Natural killer cell treated with Interleukin-12 subunit alpha and Interleukin-12 subunit beta and Interleukin-15 and Interleukin-18, amount 100 ng/mL, for 72 hours (primary cell): ENCODE measurements around the gene AP2B1. TPM values are rescaled to one million over a fixed set of nuclear protein-coding genes. Genes with fewer than 3 reads are reported as not detected.

Experiments used
- ATAC-seq, 2 donors: fragments of 150-1000 bp; cut with Tn5 transposase in 1 of 2; sonication (Bioruptor Pico), chemical (Tn5 transposase) in 1 of 2; 2 replicates each; pipeline ENCODE4 v1.10.0; 2021
- DNase-seq: peaks from one replicate; pipeline ENCODE4 v3.0.0; 2022; ENCODE audit warnings: low spot score
- H3K27ac Mint-ChIP-seq, 2 donors: 1 replicate in 1 of 2; 2 replicates in 1 of 2; pipeline ENCODE4 v1.8.0; 2022; ENCODE audit warnings: mixed read lengths in 2 of 2, mild to moderate bottlenecking in 1 of 2, moderate library complexity in 1 of 2
- H3K27me3 Mint-ChIP-seq, 2 donors: 1 replicate in 1 of 2; 2 replicates in 1 of 2; pipeline ENCODE4 v1.8.0; 2022; ENCODE audit warnings: mixed read lengths in 2 of 2
- H3K36me3 Mint-ChIP-seq: one replicate; pipeline ENCODE4 v1.8.0; 2022; ENCODE audit warnings: mixed read lengths
- H3K4me1 Mint-ChIP-seq, 2 donors: 1 replicate in 1 of 2; 2 replicates in 1 of 2; pipeline ENCODE4 v1.8.0; 2022; ENCODE audit warnings: low read depth in 2 of 2, mixed read lengths in 2 of 2, mild to moderate bottlenecking in 1 of 2
- H3K4me3 Mint-ChIP-seq: one replicate; pipeline ENCODE4 v1.8.0; 2022; ENCODE audit warnings: mixed read lengths
- H3K9me3 Mint-ChIP-seq: 2 replicates; pipeline ENCODE4 v1.8.0; 2022; ENCODE audit warnings: mixed read lengths
- total RNA-seq, 2 donors: library from RNA; stranded (reverse); gene quantifications; one replicate each; pipeline ENCODE4 v1.2.3, GENCODE V29; 2022

AP2B1 gene
- total RNA-seq, 2 donors from 2014 or later = 158 to 171 TPM

DNA sequence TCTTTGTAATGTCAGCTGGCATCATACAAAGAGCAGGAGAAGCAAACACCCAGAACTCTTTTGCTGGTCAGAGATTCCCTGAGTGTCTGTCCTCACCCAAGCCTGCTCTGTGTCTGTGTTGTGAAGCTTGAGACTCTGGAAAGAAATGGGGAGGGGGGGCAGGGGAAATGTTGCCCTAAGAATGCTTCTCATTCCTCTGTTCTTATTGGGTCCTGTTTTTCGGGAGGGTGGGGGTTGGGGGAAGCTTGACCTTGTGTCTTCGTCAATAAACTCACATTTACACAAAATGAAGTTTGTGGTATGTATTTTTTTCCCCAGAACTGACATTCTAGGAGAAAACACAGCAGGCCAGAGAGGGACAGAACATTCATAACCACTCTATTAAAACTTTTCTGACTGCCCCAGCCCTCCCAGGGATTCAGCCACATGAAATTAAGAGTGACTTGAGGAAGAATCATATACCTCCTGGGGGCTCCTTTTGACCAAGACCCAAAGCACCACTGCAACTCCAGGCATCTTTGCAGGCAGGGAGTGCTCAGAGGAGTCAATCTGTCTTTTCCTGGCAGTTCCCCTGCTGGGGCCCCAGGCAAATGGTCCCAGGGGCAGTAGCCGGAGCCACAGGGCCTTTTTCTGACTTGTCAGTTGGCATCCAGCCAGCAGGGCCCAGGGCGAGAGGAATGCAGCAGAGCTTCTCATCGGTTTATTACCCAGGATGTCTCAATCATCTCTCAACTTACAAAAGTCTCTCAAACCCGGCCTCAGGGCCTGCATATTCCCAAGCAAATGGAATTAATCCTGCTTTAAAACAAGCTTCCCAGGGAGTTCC lies 139.2 kb downstream of the AP2B1 start:
- H3K36me3 Mint-ChIP-seq = peaks cover 30% of the 10 kb centered on the region
- no peak for DNase-seq
- ATAC-seq = no peak
- no peaks in the 10 kb centered on the region for H3K9me3 Mint-ChIP-seq
- no peak overlapping the region for H3K27ac Mint-ChIP-seq
- H3K4me3 Mint-ChIP-seq = no peak overlapping the region
- no peaks in the 10 kb centered on the region for H3K27me3 Mint-ChIP-seq
- H3K4me1 Mint-ChIP-seq = peaks cover 11% of the 10 kb centered on the region in 2 donors

DNA sequence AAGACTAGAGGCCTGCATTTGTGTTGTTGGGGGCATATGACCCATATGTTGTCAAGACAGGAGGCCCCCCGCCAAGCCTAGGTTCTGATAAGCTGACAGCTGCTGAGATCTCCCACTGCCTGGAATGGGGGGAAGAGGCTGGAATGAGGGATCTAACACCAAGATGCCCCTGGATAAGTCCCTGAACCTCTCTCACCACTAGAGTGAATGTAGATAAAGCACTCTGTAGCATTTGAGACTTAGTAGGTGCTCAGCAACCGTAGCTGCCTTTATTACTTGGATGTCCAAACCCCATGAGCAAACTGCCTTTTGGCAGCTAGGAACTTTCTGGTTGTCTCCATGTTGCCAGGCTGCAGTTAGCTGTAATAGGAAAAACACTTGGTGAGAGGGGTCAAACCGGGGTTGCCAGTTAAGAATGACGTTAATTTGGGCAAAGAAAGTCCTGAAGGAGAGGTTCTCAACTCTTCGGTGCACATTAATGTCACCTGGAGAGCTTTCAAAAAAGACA lies 139.9 kb downstream of the AP2B1 start:
- no peaks in the 10 kb centered on the region for H3K9me3 Mint-ChIP-seq
- no peak for ATAC-seq
- peaks cover 30% of the 10 kb centered on the region for H3K36me3 Mint-ChIP-seq
- H3K4me3 Mint-ChIP-seq = no peak overlapping the region
- H3K27ac Mint-ChIP-seq = no peak overlapping the region
- H3K27me3 Mint-ChIP-seq = no peaks in the 10 kb centered on the region
- no peak for DNase-seq
- peaks cover 11% of the 10 kb centered on the region in 2 donors for H3K4me1 Mint-ChIP-seq

DNA sequence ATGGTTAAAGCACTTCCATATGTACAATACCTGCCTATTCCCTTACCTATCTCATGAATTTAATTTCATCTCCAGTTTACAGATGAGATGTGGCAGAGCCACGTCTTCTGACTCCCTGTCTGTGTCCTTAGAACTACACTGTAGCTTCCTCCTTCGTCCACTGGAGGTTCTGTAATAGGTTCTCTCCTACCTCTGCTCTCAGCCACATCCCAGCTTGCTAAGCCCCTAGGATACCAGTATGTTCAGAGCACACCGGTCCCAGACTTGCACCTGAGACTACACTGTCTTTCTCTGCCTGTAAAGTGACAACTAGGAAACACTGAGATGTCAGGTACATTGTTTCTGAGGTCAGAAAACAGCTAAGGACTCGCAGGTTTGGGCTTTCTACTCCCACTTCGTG lies 140.5 kb downstream of the AP2B1 start:
- DNase-seq (no peak), ATAC-seq (no peak)
- no peak overlapping the region for H3K4me3 Mint-ChIP-seq
- H3K27me3 Mint-ChIP-seq = no peaks in the 10 kb centered on the region
- H3K27ac Mint-ChIP-seq = no peak overlapping the region
- peaks cover 30% of the 10 kb centered on the region for H3K36me3 Mint-ChIP-seq
- no peaks in the 10 kb centered on the region for H3K9me3 Mint-ChIP-seq
- peaks cover 11% of the 10 kb centered on the region in 2 donors for H3K4me1 Mint-ChIP-seq

DNA sequence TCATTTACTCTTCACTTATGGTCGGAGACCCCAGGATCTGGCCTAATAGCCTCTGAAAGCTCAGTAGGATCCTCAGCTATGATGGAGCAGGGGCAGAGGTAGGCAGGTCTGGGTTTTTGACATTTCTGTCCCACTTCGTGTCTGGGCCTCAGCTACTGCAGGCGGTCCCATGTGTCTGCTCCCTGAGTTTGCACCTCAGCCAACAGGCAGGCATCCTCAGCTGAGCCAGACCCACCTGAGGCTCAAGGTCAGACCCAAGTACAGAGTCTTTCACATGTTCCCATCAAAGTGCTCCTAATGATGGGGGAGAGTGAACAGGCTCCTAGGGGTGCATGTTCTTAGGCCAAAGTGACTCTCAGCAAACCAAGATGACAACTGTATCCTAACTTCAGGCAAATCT lies 141.4 kb downstream of the AP2B1 start:
- H3K9me3 Mint-ChIP-seq = no peaks in the 10 kb centered on the region
- peaks cover 11% of the 10 kb centered on the region in 2 donors for H3K4me1 Mint-ChIP-seq
- H3K36me3 Mint-ChIP-seq = peaks cover 22% of the 10 kb centered on the region
- H3K4me3 Mint-ChIP-seq = no peak overlapping the region
- no peaks in the 10 kb centered on the region for H3K27me3 Mint-ChIP-seq
- DNase-seq (no peak), ATAC-seq (no peak)
- H3K27ac Mint-ChIP-seq = no peak overlapping the region

- no peak for ATAC-seq
- Mint-ChIP-seq H3K36me3 (peaks cover 13% of the 10 kb centered on the region), H3K27ac (no peak overlapping the region), H3K9me3 (no peaks in the 10 kb centered on the region), H3K4me1 (peaks cover 11% of the 10 kb centered on the region in 2 donors), H3K27me3 (no peaks in the 10 kb centered on the region), H3K4me3 (no peak overlapping the region)
- DNase-seq = no peak
Observed at GRCh38 chr17:35729405-35729833, 142.3 kb downstream of the AP2B1 start.

DNA sequence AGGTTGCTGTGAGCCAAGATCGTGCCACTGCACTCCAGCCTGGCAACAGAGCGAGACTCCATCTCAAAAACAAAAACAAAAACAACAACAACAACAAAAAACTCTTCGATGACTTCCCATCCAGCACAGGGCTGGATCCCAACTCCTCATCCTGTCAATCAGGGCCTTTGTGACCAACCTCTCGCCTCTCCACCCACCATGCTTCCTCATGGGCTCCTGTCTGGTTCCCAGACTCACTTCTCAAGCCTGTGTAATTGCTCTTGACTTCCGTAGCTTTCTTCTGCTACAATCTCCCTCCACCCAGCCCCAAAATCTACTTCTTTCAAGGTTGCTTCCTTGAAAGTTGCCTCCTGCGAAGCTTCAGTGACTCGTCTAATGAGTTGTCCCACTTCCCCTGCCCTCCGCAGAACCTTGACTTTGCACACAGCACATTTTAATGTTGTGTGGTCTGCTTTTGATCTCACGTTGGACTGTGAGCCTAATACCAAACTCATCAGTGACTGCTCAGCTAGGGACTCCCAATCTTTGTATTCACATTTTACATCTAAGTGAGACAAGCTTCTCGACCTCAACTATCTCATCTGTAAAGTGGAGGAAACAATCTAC lies 143.4 kb downstream of the AP2B1 start:
- peak overlapping the region; percentile 53 for H3K4me3 Mint-ChIP-seq
- DNase-seq = no peak
- H3K9me3 Mint-ChIP-seq = no peaks in the 10 kb centered on the region
- ATAC-seq = no peak
- peaks cover 11% of the 10 kb centered on the region in 2 donors for H3K4me1 Mint-ChIP-seq
- H3K27ac Mint-ChIP-seq = peak overlapping the region in 1 of 2 donors; percentile 72
- H3K36me3 Mint-ChIP-seq = peaks cover 3% of the 10 kb centered on the region
- no peaks in the 10 kb centered on the region for H3K27me3 Mint-ChIP-seq

GRCh38 chr17:35731239-35731916 lies 144.3 kb downstream of the AP2B1 start, which contains the start of gene RASL10B:
Gene RASL10B, plus strand, starts transcription at chr17:35731639. Its CDS starts 3,546 bp downstream, at chr17:35735185.
- no peaks in the 10 kb centered on the region for H3K27me3 Mint-ChIP-seq
- peaks cover 11% of the 10 kb centered on the region in 2 donors for H3K4me1 Mint-ChIP-seq
- peak; percentile 45 to 48 for ATAC-seq
- DNase-seq = no peak
- H3K9me3 Mint-ChIP-seq = no peaks in the 10 kb centered on the region
- peak within 1 kb of the TSS; percentile 53 for H3K4me3 Mint-ChIP-seq
- H3K27ac Mint-ChIP-seq = peak within 1 kb of the TSS in 1 of 2 donors; percentile 72
- H3K36me3 Mint-ChIP-seq = no peaks in the 10 kb centered on the region

DNA sequence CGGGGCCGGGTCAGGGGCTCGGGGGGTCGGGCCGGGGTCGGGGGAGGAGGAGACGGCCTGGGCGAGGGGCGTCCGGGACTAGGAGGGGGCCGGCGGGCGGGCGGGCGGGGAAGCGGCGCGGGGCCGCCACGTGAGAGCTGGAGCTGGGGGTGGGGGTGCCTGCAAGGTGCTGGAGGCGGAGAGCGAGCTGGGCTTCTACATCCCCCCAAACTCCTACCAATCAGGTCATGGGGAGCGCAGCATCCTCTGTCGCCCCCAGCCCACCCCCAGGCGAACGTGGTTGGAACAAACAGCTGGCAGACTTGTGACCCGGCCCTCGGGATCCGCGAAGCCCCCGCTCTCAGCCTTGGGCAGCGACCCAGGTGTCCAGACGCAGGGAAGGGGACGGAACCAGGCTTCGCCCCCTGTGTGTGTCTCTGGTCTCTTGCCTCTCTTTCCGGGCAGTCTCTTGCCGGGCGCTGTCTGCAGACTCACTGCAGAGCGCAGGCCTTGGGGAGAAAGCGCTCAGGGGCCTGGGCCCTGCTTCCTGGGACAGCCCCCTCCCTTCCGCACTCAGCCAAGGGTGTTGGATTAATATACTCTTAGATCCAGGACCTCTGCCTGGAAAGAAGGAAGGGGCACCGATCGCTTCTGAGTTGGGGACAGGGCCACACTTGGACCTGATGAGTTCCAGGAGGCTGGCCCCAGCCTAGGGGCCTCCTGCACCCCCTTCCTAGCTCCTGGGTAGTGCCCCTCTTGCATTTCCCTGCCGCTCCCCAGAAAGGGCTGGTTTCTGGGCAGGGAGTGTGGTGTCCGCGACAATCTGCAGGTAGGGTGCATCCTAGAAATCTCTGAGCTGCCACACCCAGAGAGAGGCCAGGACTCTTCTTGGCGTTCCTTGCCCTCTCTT lies 145.0 kb downstream of the AP2B1 start:
- Mint-ChIP-seq H3K4me1 (peaks cover 11% of the 10 kb centered on the region in 2 donors), H3K9me3 (no peaks in the 10 kb centered on the region), H3K27me3 (no peaks in the 10 kb centered on the region), H3K36me3 (no peaks in the 10 kb centered on the region), H3K27ac (no peak overlapping the region), H3K4me3 (peak overlapping the region; percentile 39)
- DNase-seq = no peak
- no peak for ATAC-seq

DNA sequence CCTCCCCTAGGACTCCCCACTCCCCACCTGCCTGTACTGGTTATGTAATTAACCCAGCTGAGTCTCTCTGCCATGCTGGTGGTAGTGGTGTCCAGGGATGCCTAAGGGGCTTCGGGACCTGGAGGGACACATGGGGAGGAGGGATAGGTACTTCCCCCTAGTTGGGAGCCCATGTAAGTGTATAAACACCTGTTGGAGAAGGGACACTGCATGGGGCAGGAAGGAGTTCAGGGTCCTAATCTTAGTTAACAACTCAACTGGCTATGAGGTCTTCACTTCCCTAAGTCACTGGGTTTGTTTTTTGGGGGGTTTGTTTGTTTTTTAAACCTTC lies 145.6 kb downstream of the AP2B1 start:
- H3K9me3 Mint-ChIP-seq = no peaks in the 10 kb centered on the region
- peak overlapping the region; percentile 39 for H3K4me3 Mint-ChIP-seq
- no peaks in the 10 kb centered on the region for H3K27me3 Mint-ChIP-seq
- H3K36me3 Mint-ChIP-seq = no peaks in the 10 kb centered on the region
- ATAC-seq (no peak), DNase-seq (no peak)
- peaks cover 11% of the 10 kb centered on the region in 2 donors for H3K4me1 Mint-ChIP-seq
- no peak overlapping the region for H3K27ac Mint-ChIP-seq

DNA sequence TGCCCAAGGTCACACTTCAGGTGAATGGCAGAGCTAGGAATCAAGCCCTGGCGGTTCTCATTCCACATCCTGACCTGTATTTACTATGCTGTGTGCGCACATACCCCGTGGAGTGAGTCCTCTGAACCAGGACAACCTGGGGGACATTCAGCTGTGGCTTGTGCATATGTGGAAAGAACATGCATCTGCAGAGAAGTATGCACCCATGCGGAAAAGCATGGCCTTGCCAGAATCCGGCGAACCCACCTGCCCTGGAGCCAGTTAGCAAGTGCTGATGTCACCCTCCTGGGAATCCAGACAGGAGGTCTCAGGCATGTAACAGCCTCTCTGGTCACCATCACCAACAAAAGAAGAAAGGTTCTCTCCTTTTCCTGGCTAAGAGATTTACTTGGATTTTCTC lies 146.2 kb downstream of the AP2B1 start:
- Mint-ChIP-seq H3K4me1 (peaks cover 11% of the 10 kb centered on the region in 2 donors), H3K9me3 (no peaks in the 10 kb centered on the region), H3K27me3 (no peaks in the 10 kb centered on the region), H3K27ac (no peak overlapping the region), H3K4me3 (no peak overlapping the region), H3K36me3 (no peaks in the 10 kb centered on the region)
- no peak for ATAC-seq
- no peak for DNase-seq

DNA sequence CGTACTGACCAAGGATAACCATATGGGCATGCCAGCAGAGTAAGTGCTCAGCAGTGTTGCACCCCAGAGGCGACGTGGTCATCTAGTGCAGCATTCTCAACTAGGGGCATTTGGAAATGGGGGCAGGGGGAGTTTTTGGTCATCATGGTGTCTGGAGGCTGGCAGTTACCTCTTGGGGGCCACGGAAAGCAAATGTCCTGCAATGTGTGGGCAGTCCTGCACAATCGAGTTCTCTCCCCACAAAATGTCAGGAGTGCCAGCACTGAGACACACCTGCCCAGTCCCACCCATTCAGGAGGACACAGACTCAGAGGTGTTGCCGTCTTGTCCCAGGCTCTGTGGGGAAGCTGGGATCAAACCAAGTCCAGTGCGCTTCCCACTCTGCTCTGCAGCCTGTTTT lies 147.3 kb downstream of the AP2B1 start:
- Mint-ChIP-seq H3K4me1 (peaks cover 11% of the 10 kb centered on the region in 2 donors), H3K4me3 (no peak overlapping the region), H3K27ac (no peak overlapping the region), H3K27me3 (peaks cover 0 to 2% of the 10 kb centered on the region in 2 donors), H3K36me3 (no peaks in the 10 kb centered on the region), H3K9me3 (no peaks in the 10 kb centered on the region)
- no peak for DNase-seq
- no peak for ATAC-seq

DNA sequence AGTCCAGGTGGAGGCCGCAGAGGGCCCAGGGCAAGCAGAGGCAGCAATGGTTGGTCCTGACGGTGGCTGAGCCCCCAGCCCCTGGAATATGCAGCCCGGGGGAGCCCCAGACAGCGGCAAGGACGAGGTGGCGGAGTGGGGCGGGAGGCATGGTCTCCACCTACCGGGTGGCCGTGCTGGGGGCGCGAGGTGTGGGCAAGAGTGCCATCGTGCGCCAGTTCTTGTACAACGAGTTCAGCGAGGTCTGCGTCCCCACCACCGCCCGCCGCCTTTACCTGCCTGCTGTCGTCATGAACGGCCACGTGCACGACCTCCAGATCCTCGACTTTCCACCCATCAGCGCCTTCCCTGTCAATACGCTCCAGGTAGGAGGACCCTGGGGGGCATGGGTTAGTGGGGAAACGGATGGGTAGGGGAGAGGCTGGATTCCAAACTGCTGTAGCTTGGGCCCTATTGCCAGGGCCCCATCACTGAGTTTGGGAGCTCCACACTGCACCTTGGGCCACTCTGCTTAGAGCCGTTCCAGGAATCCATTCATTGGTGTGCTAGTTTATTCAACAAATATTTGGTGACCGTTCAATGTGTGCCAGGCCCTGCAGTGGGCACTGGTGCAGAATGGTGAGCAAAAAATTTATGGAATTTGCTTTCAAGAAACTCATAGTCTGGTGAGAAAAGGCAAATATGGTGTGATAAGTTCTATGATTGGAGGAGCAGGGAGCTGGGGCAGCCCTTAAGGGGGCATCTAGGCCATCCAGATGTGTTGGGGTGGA lies 148.1 kb downstream of the AP2B1 start:
- DNase-seq = no peak
- Mint-ChIP-seq H3K27ac (no peak overlapping the region), H3K4me1 (peaks cover 10 to 11% of the 10 kb centered on the region in 2 donors), H3K27me3 (peaks cover 0 to 9% of the 10 kb centered on the region in 2 donors), H3K9me3 (no peaks in the 10 kb centered on the region), H3K4me3 (no peak overlapping the region), H3K36me3 (no peaks in the 10 kb centered on the region)
- ATAC-seq = no peak
